K562 (cell line): Measurements from ENCODE around the gene GPATCH11. TPM values are rescaled to one million over a fixed set of nuclear protein-coding genes. Genes with fewer than 3 reads are reported as not detected.

Source experiments
- GTF2E2 ChIP-seq: fragments of 200-800 bp; sonication (Bioruptor generic); IDR thresholded peaks from 2 replicates; pipeline ENCODE4 v1.6.1; 2016; ENCODE audit warnings: missing genetic modification characterization, missing compliant biosample characterization
- polyA plus RNA-seq, 8 experiments: library from polyadenylated mRNA; depleted of rRNA in 4 of 8; stranded (reverse) in 5 of 8; unstranded in 3 of 8; fragments of >200 nt; fragmentation: Nextera tagmentation in 2 of 8; fragmentation: Illumina TruSeq in 1 of 8; extraction: Ambion mirVana in 2 of 8; extraction: Trizol in 1 of 8; gene quantifications; 2 replicates each; pipeline versions ENCODE4 v1.2.1 to v1.2.3, GENCODE V29; 2011 to 2014; ENCODE audit warnings: inconsistent platforms in 1 of 8, missing spikeins in 1 of 8
- total RNA-seq, 7 experiments: library from RNA; depleted of rRNA in 6 of 7; stranded (reverse); fragments of >200 nt in 6 of 7; fragmentation: Illumina TruSeq in 2 of 7; extraction: Trizol in 2 of 7; gene quantifications; 2 replicates each; pipeline versions ENCODE4 v1.2.1 to v1.2.3, GENCODE V29; 2011 to 2021; ENCODE audit warnings: low replicate concordance in 1 of 7
- TF ChIP-seq, protein P1 (sequence below): fragments of 200-600 bp; sonication (generic); IDR thresholded peaks from one replicate; pipeline ENCODE4 v1.6.1; 2012; ENCODE audit warnings: mild to moderate bottlenecking, low read depth, low read length, inconsistent platforms
- TF ChIP-seq, protein P2 (sequence below): fragments of 250-450 bp; sonication (Bioruptor Pico); IDR thresholded peaks from 2 replicates; pipeline ENCODE4 v1.4.0; 2020
- TF ChIP-seq, protein P3 (sequence below), 2 experiments: fragments of 450-650 bp in 1 of 2; sonication (generic) in 1 of 2; formaldehyde crosslinking; conservative IDR thresholded peaks; 2 replicates each; pipeline versions ENCODE4 v1.4.0 to v1.8.1; 2020 to 2022; ENCODE audit warnings: mild to moderate bottlenecking in 1 of 2, missing genetic modification reagents in 1 of 2

The GPATCH11 gene
- total and polyA plus RNA-seq, 9 of the 15 experiments (the other 6 are each of a cell fraction or from before 2014, with no cell fraction given): 7.9 to 23.9 (median 15.2) TPM

DNA sequence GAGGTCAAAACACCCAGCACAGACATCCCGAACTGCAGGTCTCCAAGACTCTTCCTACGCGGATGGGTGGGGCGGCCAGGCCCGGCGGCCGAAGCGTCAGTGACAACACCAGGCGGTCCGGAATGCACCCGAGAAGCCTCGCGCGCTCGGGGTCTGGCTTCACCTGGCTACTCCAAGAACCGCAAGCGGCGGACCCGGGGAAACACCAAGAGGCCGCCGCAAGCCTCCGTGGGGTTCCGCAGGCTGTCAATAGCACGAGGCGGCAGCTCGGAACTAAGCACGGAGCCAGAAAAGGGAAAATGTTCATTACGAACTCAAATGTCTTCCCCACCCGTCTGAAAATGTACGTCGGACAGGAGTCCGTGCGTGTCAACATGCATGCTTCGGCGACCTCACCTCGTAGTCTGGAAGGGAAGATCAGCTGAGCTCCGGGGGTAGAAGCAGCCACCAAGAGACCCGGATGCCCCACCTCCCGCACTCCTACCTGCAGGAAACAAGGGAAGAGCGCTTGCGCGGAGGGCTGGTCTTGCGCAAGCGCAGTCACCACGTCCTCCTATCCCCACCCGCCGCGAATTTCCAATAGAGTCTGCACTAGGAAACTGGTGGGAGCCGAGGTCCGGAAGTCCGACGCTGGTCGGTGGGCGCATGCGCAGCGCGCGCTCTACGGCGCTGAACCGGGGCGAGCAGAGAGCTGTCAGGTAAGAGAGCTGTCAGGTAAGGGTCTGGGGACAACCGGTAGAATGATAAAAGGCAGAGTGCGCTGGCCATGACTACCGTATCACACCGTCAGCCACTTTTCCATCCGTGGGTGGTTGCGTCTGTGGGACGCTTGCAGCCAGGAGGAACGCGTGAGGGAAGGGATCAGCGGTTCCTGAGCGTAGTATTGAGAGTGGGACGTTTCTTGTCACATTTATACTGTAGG, at the start of gene GPATCH11, which contains the start of gene HEATR5B (continued):
- TF ChIP-seq, protein P1, sequence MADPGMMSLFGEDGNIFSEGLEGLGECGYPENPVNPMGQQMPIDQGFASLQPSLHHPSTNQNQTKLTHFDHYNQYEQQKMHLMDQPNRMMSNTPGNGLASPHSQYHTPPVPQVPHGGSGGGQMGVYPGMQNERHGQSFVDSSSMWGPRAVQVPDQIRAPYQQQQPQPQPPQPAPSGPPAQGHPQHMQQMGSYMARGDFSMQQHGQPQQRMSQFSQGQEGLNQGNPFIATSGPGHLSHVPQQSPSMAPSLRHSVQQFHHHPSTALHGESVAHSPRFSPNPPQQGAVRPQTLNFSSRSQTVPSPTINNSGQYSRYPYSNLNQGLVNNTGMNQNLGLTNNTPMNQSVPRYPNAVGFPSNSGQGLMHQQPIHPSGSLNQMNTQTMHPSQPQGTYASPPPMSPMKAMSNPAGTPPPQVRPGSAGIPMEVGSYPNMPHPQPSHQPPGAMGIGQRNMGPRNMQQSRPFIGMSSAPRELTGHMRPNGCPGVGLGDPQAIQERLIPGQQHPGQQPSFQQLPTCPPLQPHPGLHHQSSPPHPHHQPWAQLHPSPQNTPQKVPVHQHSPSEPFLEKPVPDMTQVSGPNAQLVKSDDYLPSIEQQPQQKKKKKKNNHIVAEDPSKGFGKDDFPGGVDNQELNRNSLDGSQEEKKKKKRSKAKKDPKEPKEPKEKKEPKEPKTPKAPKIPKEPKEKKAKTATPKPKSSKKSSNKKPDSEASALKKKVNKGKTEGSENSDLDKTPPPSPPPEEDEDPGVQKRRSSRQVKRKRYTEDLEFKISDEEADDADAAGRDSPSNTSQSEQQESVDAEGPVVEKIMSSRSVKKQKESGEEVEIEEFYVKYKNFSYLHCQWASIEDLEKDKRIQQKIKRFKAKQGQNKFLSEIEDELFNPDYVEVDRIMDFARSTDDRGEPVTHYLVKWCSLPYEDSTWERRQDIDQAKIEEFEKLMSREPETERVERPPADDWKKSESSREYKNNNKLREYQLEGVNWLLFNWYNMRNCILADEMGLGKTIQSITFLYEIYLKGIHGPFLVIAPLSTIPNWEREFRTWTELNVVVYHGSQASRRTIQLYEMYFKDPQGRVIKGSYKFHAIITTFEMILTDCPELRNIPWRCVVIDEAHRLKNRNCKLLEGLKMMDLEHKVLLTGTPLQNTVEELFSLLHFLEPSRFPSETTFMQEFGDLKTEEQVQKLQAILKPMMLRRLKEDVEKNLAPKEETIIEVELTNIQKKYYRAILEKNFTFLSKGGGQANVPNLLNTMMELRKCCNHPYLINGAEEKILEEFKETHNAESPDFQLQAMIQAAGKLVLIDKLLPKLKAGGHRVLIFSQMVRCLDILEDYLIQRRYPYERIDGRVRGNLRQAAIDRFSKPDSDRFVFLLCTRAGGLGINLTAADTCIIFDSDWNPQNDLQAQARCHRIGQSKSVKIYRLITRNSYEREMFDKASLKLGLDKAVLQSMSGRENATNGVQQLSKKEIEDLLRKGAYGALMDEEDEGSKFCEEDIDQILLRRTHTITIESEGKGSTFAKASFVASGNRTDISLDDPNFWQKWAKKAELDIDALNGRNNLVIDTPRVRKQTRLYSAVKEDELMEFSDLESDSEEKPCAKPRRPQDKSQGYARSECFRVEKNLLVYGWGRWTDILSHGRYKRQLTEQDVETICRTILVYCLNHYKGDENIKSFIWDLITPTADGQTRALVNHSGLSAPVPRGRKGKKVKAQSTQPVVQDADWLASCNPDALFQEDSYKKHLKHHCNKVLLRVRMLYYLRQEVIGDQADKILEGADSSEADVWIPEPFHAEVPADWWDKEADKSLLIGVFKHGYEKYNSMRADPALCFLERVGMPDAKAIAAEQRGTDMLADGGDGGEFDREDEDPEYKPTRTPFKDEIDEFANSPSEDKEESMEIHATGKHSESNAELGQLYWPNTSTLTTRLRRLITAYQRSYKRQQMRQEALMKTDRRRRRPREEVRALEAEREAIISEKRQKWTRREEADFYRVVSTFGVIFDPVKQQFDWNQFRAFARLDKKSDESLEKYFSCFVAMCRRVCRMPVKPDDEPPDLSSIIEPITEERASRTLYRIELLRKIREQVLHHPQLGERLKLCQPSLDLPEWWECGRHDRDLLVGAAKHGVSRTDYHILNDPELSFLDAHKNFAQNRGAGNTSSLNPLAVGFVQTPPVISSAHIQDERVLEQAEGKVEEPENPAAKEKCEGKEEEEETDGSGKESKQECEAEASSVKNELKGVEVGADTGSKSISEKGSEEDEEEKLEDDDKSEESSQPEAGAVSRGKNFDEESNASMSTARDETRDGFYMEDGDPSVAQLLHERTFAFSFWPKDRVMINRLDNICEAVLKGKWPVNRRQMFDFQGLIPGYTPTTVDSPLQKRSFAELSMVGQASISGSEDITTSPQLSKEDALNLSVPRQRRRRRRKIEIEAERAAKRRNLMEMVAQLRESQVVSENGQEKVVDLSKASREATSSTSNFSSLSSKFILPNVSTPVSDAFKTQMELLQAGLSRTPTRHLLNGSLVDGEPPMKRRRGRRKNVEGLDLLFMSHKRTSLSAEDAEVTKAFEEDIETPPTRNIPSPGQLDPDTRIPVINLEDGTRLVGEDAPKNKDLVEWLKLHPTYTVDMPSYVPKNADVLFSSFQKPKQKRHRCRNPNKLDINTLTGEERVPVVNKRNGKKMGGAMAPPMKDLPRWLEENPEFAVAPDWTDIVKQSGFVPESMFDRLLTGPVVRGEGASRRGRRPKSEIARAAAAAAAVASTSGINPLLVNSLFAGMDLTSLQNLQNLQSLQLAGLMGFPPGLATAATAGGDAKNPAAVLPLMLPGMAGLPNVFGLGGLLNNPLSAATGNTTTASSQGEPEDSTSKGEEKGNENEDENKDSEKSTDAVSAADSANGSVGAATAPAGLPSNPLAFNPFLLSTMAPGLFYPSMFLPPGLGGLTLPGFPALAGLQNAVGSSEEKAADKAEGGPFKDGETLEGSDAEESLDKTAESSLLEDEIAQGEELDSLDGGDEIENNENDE: no peak
- no peak for TF ChIP-seq GTF2E2 (tag)
- TF ChIP-seq, protein P2, sequence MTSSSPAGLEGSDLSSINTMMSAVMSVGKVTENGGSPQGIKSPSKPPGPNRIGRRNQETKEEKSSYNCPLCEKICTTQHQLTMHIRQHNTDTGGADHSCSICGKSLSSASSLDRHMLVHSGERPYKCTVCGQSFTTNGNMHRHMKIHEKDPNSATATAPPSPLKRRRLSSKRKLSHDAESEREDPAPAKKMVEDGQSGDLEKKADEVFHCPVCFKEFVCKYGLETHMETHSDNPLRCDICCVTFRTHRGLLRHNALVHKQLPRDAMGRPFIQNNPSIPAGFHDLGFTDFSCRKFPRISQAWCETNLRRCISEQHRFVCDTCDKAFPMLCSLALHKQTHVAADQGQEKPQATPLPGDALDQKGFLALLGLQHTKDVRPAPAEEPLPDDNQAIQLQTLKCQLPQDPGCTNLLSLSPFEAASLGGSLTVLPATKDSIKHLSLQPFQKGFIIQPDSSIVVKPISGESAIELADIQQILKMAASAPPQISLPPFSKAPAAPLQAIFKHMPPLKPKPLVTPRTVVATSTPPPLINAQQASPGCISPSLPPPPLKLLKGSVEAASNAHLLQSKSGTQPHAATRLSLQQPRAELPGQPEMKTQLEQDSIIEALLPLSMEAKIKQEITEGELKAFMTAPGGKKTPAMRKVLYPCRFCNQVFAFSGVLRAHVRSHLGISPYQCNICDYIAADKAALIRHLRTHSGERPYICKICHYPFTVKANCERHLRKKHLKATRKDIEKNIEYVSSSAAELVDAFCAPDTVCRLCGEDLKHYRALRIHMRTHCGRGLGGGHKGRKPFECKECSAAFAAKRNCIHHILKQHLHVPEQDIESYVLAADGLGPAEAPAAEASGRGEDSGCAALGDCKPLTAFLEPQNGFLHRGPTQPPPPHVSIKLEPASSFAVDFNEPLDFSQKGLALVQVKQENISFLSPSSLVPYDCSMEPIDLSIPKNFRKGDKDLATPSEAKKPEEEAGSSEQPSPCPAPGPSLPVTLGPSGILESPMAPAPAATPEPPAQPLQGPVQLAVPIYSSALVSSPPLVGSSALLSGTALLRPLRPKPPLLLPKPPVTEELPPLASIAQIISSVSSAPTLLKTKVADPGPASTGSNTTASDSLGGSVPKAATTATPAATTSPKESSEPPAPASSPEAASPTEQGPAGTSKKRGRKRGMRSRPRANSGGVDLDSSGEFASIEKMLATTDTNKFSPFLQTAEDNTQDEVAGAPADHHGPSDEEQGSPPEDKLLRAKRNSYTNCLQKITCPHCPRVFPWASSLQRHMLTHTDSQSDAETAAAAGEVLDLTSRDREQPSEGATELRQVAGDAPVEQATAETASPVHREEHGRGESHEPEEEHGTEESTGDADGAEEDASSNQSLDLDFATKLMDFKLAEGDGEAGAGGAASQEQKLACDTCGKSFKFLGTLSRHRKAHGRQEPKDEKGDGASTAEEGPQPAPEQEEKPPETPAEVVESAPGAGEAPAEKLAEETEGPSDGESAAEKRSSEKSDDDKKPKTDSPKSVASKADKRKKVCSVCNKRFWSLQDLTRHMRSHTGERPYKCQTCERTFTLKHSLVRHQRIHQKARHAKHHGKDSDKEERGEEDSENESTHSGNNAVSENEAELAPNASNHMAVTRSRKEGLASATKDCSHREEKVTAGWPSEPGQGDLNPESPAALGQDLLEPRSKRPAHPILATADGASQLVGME (CRISPR knock-in tag): no peak
- TF ChIP-seq, protein P3, sequence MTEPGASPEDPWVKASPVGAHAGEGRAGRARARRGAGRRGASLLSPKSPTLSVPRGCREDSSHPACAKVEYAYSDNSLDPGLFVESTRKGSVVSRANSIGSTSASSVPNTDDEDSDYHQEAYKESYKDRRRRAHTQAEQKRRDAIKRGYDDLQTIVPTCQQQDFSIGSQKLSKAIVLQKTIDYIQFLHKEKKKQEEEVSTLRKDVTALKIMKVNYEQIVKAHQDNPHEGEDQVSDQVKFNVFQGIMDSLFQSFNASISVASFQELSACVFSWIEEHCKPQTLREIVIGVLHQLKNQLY (CRISPR knock-in tag; conservative IDR thresholded peaks at IDR 0.05): no peak
